Epithelial cell of esophagus (primary cell): ENCODE results near the gene LEMD1.

Experiments used
- DNase-seq: peaks from one replicate; pipeline ENCODE4 v3.0.0; 2010; ENCODE audit warnings: low read depth
- H3K4me3 ChIP-seq: 2 replicates; pipeline ENCODE4 v1.5.1; 2011; ENCODE audit warnings: mild to moderate bottlenecking, low read length, control low read depth
- TF ChIP-seq, protein P1 (sequence below): IDR thresholded peaks from 2 replicates; pipeline ENCODE4 v1.5.1; 2011; ENCODE audit warnings: low read depth, mild to moderate bottlenecking, low read length, control low read depth, inconsistent platforms; ENCODE audit not compliant: insufficient read depth; ENCODE audit errors: missing control alignments

The LEMD1 gene

GRCh38 chr1:205446828-205447227, 25.0 kb upstream of the LEMD1 start:
- DNase-seq: no peak
- H3K4me3 ChIP-seq: no peak overlapping the region
- TF ChIP-seq, protein P1, sequence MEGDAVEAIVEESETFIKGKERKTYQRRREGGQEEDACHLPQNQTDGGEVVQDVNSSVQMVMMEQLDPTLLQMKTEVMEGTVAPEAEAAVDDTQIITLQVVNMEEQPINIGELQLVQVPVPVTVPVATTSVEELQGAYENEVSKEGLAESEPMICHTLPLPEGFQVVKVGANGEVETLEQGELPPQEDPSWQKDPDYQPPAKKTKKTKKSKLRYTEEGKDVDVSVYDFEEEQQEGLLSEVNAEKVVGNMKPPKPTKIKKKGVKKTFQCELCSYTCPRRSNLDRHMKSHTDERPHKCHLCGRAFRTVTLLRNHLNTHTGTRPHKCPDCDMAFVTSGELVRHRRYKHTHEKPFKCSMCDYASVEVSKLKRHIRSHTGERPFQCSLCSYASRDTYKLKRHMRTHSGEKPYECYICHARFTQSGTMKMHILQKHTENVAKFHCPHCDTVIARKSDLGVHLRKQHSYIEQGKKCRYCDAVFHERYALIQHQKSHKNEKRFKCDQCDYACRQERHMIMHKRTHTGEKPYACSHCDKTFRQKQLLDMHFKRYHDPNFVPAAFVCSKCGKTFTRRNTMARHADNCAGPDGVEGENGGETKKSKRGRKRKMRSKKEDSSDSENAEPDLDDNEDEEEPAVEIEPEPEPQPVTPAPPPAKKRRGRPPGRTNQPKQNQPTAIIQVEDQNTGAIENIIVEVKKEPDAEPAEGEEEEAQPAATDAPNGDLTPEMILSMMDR: no peak

DNA sequence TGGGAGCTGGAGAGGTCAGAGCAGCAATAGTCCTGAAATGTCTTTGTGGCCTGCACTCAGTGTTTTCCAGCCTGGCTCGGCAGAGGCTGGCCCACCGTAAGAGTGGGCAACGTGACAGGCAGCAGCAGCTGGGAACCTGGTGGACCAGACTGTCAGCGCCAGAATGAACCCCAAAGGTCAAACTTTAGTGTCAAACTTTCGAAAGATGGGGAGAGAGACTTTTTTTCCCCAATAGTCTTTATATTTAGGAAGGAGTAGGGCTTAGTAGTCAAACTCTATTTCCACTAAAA, 23.7 kb upstream of the LEMD1 start:
- no peak for DNase-seq
- TF ChIP-seq, protein P1: no peak
- no peak overlapping the region for H3K4me3 ChIP-seq

DNA sequence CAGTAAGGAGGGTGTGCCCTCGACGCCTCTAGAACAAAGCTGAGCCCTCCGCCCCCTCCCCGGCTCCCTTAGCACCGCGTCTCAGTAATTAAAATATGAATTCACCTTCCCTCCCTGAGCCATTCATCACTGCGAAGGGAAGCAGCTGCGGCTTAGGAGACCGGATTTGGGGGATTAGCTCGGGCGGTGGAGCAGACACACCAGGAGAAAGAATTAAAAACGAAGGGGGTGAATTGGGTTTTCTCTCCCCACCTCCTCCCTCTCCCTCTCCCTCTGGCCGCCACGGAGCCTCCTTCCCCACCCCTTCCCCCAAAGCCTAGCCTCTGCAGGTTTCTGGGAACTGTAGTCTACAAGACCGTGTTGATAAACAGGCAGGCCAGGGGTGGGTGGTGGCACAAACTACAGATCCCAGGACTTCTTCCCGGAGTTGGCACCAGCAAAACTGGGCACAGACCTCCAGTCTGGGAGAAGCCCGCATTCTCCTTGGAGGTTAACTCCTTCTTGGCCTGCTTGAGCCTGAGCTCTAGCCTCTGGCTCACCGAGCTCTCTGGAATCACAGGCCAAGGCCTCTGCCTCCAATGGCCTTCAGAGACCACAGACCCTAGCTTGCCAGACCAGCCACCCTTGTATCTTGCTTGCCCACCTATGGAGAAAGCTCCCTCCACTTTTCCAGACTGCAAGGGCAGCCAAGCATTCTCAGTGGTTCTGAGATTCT, 23.2 kb upstream of the LEMD1 start:
- no peak overlapping the region for H3K4me3 ChIP-seq
- no peak for DNase-seq
- TF ChIP-seq, protein P1: no peak

- TF ChIP-seq, protein P1: no peak
- H3K4me3 ChIP-seq: no peak overlapping the region
- DNase-seq: no peak
Observed at GRCh38 chr1:205444300-205444930, 22.6 kb upstream of the LEMD1 start.

DNA sequence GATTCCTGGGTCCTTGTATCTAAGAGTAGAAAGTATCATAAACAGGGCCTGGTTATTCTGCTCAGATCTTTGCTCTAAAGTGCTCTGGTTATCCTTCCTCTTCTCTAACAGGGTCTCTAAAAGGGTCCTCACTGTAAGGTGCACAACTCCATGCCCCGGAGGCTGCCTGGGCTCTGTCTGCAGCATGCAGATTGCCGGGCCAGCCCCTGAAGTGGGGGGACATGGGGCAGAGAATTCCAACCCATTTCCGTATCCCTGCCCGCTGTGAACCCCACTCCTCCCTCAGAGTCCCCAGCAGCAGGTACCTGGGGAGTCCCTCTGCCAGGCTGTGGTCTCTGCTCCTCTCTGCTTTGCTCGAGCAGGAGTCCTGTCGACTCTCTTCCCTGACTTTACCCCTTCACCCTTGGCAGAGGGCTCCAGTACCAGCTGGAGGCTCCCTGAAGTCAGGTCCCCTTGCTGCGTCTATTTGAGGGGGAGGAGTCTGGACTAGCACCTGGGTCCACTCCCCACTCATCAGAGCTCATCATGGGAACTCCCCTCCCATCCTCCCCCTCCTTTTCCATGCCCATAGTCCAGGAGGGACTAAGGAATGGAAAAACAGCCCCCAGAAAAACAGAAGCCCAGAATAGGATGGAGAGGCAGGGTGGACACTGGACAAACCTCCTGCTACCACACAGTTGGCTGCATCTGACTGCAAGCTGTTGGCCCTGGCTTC, 21.9 kb upstream of the LEMD1 start:
- H3K4me3 ChIP-seq: no peak overlapping the region
- DNase-seq: no peak
- TF ChIP-seq, protein P1: no peak

GRCh38 chr1:205442051-205442725, 20.3 kb upstream of the LEMD1 start:
- no peak for DNase-seq

More at GRCh38 chr1:205442051-205442725, 20.3 kb upstream of the LEMD1 start:
- H3K4me3 ChIP-seq: no peak overlapping the region
- TF ChIP-seq, protein P1: no peak
